HG02571 (cell line): ENCODE measurements around the gene ADAMTSL1.

Experiments
- ATAC-seq: cut with Tn5 transposase; IDR thresholded peaks from one replicate; pipeline ENCODE4 v1.9.1; 2021; ENCODE audit warnings: mild to moderate bottlenecking, moderate library complexity; ENCODE audit not compliant: unreplicated experiment

The ADAMTSL1 gene

DNA sequence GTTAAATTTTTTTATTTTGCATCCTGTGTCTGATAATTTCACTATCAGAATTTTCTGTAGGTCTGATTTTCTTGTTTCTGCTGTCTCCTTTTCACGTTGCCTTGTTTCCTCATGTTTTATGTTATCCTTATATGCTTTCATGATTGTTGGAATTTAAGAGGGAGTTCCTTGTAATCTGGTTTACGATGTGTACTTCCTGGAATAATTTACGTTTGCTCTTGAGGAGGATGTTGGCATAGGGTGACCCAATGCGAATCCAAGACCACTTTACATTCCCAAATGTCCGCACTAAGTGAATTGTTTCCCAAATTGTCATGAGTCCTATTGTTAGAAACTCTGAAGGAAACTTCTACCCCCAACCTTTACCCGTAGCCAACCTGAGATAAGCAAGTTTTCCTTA is 80.3 kb downstream of the ADAMTSL1 start:
- no peak for ATAC-seq

DNA sequence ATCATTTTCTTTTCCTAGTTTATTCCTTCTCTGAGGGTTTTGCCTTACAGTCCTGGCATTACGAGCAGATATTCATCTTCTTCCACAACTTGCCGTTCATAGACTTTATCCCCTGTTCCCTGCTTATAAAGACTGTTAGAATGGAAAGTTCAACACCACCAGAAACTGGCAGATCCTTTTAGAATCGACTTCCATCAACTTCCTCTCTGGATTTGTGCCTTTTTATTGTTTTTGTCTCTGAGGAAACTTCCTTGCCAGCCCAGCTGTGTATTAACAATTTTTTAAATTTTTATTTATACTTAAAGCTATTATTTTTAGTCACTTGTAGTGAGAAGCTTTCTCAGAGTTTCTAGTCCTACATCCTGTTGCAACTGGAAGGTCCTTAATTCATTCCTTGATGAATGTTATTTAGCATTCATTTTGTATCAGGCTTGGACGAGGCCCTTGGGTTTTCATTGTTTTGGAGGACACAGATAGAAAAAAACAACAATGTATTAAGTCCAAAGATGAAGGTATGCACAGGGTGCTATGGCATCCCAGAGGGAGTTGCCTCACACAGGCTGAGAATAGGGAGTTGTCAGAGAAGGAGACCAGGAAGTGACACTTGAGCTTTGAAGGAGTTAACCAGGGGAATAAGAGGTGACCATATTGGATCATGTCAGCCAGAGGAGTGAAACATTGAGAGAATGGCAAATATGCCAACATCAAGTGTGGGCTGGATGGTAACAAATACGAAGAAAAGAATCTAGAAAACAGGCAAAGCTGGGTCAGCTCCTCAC is 81.3 kb downstream of the ADAMTSL1 start:
- ATAC-seq, result no peak

DNA sequence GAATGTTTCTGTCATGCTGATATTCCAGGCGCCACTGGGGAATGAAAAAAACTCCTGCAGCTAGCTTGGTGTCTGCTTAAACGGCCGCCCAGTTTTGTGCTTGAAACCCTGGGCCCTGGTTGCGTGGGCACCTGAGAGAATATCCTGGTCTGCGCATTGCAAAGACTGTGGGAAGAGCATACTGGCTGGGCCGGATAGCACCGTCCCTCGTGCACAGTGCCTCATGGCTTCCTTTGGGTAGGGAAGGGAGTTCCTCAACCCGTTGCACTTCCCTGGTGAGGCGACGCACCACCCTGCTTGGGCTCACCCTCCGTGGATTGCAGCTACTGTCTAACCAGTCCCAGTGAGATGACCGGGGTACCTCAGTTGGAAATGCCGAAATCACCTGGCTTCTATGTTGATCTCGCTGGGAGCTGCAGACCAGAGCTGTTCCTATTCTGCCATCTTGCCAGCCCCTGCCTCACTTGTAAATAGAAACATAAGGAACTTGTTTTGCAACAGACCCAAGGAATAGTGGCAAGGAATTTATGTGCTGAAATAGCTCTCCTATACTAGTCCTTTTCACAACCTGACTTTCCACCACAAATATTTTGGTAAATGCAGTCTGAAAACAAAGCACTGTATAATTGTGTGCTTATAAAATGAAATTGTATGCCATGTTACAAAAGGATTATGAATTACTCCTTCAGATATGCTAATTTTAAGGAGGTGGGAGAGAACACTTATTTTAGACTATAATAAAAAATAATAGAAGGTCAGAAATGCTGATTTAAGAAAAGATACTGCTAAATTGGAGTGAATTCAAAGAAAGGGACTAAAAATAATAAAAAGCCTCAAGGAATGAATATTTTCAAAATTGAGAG is 90.3 kb downstream of the ADAMTSL1 start:
- ATAC-seq, result no peak

DNA sequence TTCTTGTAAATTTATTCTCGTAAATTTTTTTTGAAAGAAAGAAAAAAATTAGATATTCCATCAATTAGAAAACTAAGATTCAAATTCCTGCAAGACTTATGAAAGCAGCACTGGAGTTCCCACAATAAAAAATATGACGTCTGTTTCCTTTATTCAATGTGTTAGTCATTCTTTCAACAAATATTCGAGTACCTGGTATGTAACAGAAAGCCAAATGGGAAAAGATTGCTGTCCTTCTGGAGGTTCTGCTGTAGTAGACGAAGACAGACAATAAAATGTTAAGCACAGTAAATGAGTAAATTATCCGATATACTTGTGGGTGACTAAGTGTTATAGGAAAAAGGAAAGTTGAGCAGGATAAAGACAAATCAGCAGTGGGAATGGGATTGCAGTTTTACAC is 92.2 kb downstream of the ADAMTSL1 start:
- ATAC-seq, result no peak

DNA sequence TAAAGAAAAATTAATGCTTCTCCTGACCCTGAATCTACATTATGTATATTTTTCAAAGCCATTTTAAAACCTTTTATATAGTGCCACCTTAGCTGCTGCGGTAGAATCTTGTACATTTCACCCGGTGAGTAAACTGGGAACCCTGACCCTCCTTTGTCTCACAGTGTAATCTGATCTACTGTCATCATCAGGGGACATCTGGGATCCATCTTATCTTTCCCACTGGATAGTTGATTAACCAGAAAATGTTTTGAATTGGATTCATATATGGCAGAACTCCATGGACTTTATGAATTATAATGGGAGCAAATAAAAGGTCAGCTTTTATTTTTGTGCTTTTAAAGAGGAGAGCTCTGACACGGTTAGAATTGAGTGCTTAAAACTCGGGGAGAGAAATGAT is 95.0 kb downstream of the ADAMTSL1 start:
- ATAC-seq, result no peak

DNA sequence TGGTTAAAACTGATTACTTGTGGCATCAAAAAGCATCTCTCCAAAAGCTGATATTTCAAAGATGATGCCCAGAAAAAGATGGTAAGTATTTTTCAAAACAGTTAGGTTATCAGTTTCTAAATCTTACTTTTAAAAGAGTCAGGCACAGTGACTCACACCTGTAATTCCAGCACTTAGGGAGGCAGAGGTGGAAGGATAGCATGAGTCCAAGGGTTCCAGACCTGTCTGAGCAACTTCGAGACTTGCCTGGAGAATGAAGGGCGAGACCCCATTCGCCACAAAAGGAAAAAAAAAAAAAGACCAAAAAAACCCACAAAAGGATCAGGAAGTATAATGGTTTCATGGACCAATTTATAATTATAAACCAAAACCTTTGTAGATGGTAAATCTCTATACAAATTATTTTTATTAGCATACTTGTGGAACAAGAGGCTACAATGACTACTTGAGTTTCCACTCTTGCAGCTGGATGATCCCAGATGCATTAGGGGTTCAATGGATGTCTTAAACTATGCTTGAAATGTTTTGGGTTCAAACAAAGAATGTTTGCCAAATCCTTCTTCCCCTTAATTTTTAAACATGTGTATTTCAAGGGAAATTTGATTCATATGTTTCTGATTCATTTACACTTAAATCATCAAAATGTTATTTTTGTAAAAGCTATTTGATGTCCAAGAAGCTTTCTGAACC is 96.1 kb downstream of the ADAMTSL1 start:
- ATAC-seq, result no peak

DNA sequence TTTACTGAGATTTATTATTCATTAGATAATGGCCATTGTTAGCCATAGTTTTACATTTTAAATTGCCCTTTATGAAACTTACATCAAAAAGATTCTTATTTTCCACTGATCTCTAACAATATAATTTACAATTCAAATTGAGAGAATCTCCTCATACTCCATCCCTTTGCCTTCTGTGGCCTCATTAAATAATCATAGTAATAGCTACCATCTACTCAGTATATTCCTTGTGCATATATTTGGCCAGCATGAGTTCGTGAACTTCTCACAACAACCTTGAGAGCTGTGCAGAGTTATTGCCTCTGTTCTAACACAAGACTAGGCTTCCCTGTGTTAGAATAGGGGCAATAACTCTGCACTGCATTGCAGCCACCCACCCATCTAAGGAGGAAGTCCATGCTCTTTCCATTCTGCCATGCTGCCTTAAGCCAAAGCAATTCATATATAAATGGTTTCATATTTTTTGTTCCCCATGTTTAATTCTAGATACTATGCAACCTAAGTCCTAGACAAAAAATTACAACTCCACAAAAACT is 99.1 kb downstream of the ADAMTSL1 start:
- ATAC-seq, result no peak

DNA sequence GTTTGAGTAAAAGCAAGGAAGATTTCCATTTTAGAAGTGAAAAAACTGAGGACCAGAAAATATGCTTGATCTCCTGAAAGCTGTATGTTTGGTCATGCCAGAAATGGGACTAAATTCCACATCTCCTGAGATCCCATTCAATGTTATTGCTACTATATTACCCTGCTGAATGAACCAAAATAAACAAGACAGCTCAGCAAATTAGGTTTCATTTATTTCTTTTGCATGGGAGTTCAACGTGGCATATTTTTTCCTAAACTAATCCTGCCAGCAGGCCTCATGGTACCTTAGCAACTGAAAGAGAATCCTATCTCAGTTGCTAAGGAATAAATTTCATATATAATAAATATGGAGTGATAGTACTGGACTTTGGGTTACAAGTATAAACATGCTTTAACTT is 101.7 kb downstream of the ADAMTSL1 start:
- ATAC-seq, result no peak

DNA sequence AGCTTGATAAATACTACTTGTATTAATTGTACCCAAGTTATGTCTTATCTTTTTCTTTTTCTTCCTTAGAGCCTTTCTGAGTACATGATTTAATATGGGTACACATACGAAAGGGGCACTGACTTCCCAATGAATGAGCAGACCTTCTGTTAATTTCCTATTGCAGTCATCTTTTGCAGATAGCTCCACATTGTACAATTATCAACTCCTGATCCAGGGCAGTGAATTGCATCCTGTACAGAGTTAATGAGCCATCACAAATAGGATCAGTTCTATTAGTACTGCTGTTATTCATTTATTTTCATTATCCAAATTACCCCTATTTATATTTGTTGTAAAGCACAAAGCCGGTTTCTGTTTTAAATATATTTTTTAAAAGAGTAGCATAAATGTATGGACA is 105.6 kb downstream of the ADAMTSL1 start:
- ATAC-seq, result no peak

DNA sequence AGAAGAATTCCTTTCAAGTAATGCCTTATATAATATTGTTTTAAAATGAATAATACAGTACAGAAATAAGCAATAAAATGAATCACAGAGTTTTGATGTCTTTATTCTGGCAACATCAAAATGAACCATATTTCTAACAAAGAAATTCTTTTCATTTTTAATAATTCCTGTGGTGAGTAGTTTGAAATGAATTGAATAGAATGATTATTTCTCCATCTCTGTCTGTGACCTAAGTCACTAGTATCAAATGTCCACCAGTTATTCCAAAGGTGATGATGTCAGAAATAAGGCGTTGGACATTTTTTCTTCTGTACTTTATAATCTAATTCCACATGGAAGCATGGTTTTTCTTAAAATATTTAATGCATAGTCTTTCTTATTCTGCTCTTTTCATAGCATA is 106.2 kb downstream of the ADAMTSL1 start:
- no peak for ATAC-seq

DNA sequence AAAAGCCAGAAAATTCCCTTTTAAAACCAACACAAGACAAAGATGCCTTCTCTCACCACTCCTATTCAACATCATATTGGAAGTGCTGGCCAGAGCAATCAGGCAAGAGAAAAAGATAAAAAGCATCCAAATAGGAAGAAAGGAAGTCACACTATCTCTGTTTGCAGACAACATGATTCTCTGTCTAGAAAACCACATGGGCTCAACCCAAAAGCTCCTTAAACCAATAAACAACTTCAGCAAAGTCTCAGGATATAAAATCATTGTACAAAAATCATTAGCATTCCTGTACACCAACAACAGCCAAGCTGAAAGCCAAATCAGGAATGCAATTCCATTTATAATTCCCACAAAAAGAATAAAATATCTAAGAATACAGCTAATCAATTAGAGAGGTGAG is 112.0 kb downstream of the ADAMTSL1 start:
- ATAC-seq, result no peak

DNA sequence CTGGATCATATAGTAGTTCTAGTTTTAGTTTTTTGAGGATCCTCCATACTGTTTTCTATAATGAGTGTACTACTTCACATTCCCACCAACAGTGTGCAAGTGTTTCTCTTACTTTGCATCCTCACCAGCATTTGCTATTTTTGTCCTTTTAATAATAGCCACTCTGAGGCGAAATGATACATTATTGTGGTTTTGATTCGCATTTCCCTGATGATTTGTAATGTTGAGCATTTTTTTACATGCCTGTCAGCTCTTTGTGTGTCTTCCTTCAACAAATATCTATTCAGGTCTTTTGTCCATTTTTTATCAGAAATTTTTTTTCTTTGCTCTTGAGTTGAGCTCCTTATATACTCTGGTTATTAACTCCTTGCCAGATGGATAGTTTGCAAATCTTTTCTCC is 114.0 kb downstream of the ADAMTSL1 start:
- ATAC-seq, result no peak

DNA sequence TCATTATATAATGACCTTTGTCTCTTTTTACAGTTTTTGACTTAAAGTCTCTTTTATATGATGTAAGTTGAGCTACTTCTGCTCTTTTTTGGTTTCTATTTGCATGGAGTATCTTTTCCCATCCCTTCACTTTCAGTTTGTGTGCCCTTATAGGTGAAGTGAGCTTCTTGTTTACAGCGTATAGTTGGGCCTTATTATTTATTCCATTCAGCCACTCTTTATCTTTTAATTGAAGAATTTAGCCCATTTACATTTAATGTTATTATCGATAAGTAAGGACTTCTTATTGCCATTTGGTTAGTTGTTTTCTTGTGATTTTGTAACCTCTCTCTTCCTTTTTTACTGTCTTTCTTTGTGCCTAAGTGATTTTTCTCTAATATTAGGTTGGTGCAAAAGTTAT is 117.3 kb downstream of the ADAMTSL1 start:
- no peak for ATAC-seq

DNA sequence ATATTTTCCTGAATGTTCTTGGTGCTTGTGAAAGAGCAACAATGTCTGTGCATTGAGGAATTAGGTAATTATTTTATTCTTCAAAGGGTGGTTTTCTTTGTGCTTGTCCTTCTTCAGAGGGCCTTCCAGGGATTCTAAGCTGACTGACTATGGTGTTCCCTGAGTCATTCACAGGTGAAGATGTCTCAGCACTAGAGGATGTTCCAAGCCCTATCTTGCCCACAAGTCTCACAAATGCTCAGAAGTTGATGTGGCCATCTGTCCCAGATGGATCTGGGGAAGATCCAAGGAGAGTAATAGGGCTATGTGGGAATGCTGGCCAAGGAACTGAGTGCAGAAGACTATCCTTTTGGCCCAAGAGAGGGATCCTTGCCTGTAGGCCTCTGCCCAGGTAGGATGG is 120.9 kb downstream of the ADAMTSL1 start:
- ATAC-seq, result no peak

DNA sequence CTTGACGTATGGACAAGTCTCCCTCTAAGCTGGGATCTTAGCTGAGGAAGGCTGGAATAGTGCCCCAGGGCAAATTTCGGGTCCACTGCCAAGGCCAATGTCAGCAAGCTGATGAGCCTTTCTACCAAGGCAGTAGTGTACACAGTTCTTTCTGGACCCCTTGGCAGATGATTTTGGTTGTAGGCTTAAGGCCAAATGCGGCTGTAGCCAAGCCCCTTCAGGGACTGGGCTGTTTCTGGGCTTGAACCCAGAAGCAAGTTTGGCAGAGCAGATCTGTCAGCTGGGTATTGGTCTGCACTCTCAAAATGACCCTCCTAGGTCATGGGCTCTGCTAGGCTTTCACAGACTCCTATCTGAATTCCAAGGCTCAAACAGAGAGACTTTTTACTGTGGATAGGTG is 121.6 kb downstream of the ADAMTSL1 start:
- no peak for ATAC-seq

DNA sequence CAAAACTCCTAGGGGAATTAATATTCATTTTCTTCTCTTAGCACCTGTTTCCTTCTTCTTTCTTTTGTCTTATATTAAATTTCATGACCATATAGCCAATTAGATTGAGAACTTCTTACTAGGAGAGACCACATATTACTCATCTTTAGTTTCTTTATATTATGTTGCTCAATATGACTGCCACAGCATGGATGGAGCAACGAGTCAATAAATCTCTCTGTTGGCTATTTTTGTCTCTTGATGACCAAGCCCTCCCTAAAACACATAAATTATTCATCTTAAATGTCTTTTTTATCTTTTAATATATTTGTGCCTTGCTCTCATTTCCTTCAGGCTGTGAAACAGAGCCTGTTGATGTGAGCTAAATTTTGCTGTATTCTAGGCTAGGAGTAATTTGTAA is 123.0 kb downstream of the ADAMTSL1 start:
- ATAC-seq, result no peak

DNA sequence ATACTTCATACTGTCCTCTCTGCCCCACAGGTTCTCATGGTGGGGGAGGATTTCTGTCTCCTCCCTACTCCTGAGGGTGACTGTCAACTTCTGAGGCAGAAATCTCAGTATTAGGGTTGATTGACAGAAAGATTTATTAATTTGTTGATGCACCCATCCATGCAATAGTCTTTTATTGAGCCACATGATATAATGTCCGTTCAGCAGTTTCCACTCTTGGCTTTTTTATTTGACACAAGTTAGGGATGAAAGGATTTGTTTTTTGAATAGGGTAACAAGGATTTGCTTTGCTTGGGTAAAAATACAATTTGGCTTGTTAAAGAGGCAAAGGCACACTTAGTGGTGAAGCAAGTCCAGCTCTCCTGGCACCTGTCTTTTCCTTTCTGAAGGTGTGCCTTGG is 125.0 kb downstream of the ADAMTSL1 start:
- ATAC-seq, result no peak

DNA sequence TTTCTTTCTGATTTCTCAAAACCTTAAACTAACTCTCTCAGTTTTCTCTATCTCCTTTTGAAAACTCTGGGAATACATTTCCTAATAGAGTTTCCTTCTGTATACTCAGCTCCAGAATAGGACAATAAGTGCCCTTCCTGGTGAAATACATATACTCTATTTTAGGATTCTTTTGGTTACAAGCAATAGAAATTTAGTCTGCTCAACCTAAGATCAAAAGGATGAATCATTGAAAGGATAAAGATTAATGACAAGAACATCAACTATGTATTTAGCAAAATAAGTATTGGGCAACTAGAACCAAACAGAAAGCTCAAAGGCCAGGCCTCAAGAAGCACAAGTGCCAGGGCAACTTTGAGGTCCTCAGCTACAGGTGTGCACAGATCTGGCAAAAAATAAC is 127.1 kb downstream of the ADAMTSL1 start:
- no peak for ATAC-seq

DNA sequence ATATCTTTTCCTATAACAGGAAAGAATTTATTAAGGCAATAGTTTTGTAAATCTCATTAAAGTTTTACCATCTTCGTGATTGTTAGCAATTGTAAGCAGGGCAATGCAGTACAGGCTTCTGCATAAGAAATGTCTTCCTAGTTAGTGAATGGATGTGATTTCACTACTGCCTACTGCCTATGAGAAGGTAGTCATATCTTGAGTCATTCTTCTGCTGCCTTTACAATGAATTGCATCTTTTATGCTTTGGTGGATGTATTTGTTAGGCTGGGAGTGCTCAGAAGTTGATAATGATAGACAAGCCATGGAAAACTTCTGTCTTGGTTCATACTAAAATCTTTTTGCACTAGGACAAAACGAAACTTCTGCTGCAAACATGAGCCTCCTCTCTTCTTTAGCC is 128.0 kb downstream of the ADAMTSL1 start:
- ATAC-seq, result no peak

DNA sequence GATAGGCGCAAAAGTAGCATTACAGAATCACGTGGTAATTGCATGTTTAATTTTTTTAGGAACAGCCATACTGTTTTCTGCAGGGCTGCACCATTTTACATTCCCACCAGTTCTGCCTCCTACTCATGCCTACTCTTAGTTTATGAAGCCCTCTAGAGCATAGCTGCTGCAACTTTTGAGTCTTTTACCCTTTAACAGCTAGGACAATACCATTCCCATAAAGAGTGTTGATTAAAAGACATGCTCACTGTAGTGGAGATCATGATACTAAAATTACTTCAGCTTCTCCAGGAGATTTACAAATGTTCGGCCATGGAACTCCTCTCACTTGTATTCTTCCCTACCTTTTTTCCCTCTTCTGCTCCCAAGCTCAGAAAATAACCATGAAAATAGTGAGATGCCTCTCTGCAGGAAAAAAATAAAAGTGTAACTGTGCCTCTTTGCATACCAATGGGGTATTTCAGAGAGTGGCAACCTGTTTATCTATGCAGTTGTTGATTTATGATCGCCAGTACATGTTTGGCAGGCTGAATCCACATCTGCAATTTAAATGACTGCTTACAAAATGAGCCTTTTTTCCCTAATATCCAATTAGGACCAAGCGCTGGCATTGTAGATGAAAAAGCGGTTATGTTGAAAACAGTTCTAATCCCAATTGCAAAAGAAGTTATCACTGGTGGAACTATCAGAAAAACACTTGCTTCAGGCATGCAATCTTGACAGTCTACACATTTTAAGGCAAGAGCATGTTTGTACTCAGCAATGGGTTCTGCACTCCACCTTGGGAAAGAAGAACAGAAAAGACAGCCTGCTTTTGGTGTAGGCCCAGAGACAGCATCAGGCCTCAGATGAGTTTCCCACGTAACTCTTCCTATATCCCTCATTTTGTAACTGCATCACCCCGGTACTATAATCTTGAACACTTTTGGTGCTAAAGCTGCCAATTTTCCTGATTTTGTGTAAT is 131.1 kb downstream of the ADAMTSL1 start:
- ATAC-seq, result no peak
